Measurements from ENCODE around the gene HYAL2. TPM values are rescaled to one million over a fixed set of nuclear protein-coding genes. Genes with fewer than 3 reads are reported as not detected.

The HYAL2 gene
- total and polyA plus RNA-seq, 10 of the 15 experiments (the other 5 are each of a cell fraction or from before 2014, with no cell fraction given): 0.06 to 21.8 (median 12.7) TPM

- no peak for ATAC-seq
- WGBS (ENCODE audit: insufficient coverage, insufficient replicate concordance, low lambda C conversion rate, missing lambda C conversion rate): 31% methylated on average over 5 of the region's 5 CpGs
- intact Hi-C loops (cut with micrococcal nuclease; ENCODE audit: unreplicated experiment): loop anchor here (1.0 kb wide), 2 partner anchors 49 to 96 kb away; no protein-coding TSS in a partner anchor
- FAIRE-seq: no peak
- ChIA-PET SMC1A (ENCODE audit: uncharacterized antibody, unreplicated experiment) (interaction anchor here (1.0 kb wide), 1 partner anchor 24 kb away, joined by 3 read pairs; the partner anchor contains the start of genes HYAL3 and NAA80), CTCF (interaction anchor here (0.8 to 5.1 kb wide), 14 partner anchors 9 to 129 kb away, joined by 3 to 72 read pairs (median 6); partner anchors contain the start of genes HYAL1, HYAL3, IFRD2 and LSMEM2), POLR2A (no interaction called here), RAD21 (ENCODE audit: unreplicated experiment) (interaction anchor here (0.7 to 2.3 kb wide), 4 partner anchors 14 to 45 kb away, joined by 3 to 6 read pairs (median 4); partner anchors contain the start of genes IFRD2 and LSMEM2)
- TF ChIP-seq ZZZ3 (IDR thresholded peaks at IDR 0.05; ENCODE audit: control insufficient read depth, insufficient read length, low read depth) (no peak), RFX5 (IDR thresholded peaks at IDR 0.05; ENCODE audit: low read depth, low read length) (no peak), NFXL1 (IDR thresholded peaks at IDR 0.05; ENCODE audit: borderline replicate concordance) (no peak), HDAC6 (IDR thresholded peaks at IDR 0.05; ENCODE audit: unreplicated experiment) (no peak), TBL1XR1 (IDR thresholded peaks at IDR 0.05; ENCODE audit: low read depth, low read length) (no peak), GATAD2B (conservative IDR thresholded peaks at IDR 0.05; ENCODE audit: low read depth) (no peak), SMARCA5 (IDR thresholded peaks at IDR 0.05) (no peak), ATF2 (IDR thresholded peaks at IDR 0.05; ENCODE audit: low read length) (no peak), STAT1 (conservative IDR thresholded peaks at IDR 0.05) (no peak)
- TF ChIP-seq, protein P1, sequence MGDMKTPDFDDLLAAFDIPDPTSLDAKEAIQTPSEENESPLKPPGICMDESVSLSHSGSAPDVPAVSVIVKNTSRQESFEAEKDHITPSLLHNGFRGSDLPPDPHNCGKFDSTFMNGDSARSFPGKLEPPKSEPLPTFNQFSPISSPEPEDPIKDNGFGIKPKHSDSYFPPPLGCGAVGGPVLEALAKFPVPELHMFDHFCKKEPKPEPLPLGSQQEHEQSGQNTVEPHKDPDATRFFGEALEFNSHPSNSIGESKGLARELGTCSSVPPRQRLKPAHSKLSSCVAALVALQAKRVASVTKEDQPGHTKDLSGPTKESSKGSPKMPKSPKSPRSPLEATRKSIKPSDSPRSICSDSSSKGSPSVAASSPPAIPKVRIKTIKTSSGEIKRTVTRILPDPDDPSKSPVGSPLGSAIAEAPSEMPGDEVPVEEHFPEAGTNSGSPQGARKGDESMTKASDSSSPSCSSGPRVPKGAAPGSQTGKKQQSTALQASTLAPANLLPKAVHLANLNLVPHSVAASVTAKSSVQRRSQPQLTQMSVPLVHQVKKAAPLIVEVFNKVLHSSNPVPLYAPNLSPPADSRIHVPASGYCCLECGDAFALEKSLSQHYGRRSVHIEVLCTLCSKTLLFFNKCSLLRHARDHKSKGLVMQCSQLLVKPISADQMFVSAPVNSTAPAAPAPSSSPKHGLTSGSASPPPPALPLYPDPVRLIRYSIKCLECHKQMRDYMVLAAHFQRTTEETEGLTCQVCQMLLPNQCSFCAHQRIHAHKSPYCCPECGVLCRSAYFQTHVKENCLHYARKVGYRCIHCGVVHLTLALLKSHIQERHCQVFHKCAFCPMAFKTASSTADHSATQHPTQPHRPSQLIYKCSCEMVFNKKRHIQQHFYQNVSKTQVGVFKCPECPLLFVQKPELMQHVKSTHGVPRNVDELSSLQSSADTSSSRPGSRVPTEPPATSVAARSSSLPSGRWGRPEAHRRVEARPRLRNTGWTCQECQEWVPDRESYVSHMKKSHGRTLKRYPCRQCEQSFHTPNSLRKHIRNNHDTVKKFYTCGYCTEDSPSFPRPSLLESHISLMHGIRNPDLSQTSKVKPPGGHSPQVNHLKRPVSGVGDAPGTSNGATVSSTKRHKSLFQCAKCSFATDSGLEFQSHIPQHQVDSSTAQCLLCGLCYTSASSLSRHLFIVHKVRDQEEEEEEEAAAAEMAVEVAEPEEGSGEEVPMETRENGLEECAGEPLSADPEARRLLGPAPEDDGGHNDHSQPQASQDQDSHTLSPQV (IDR thresholded peaks at IDR 0.05): no peak
- TF ChIP-seq, protein P2, sequence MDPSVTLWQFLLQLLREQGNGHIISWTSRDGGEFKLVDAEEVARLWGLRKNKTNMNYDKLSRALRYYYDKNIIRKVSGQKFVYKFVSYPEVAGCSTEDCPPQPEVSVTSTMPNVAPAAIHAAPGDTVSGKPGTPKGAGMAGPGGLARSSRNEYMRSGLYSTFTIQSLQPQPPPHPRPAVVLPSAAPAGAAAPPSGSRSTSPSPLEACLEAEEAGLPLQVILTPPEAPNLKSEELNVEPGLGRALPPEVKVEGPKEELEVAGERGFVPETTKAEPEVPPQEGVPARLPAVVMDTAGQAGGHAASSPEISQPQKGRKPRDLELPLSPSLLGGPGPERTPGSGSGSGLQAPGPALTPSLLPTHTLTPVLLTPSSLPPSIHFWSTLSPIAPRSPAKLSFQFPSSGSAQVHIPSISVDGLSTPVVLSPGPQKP (IDR thresholded peaks at IDR 0.05; ENCODE audit: low read depth, low read length): no peak
- BruUV-seq (replicated peaks): no TSS peak
- no peak for DNase-seq (ENCODE audit: low read depth, low spot score)
- H3K9ac ChIP-seq (ENCODE audit: control insufficient read depth, insufficient read depth, low read length): no peak overlapping the region
- no peak overlapping the region for H3K27ac ChIP-seq (ENCODE audit: control insufficient read depth, insufficient read depth)
- H3K27me3 ChIP-seq (replicated peaks in 1 of 2; ENCODE audit: control insufficient read depth in 2 of 2, insufficient read depth in 2 of 2, low read length in 1 of 2): no peaks in the 10 kb centered on the region
- H3K4me1 ChIP-seq (ENCODE audit: control insufficient read depth, insufficient read depth, low read length): peaks cover 17% of the 10 kb centered on the region
- no peak overlapping the region for H3K4me3 ChIP-seq
- H3K9me3 ChIP-seq (replicated peaks; ENCODE audit: control insufficient read depth, insufficient read depth, low read length): no peaks in the 10 kb centered on the region
- peaks cover 19% of the 10 kb centered on the region for H3K79me2 ChIP-seq (ENCODE audit: control insufficient read depth, insufficient read depth, low read length)
- no peak overlapping the region for H2AFZ ChIP-seq (ENCODE audit: control insufficient read depth, low read depth, low read length)
- no peak overlapping the region for H3K4me2 ChIP-seq (ENCODE audit: control insufficient read depth, insufficient read depth)
- peaks cover 0 to 4% of the 10 kb centered on the region in 2 experiments; a peak in 1 of 4 replicates for H3K36me3 ChIP-seq (ENCODE audit: control insufficient read depth in 2 of 2, insufficient read depth in 2 of 2, low read length in 1 of 2)
- H4K20me1 ChIP-seq (ENCODE audit: control insufficient read depth, insufficient read depth): no peaks in the 10 kb centered on the region
- in situ Hi-C loops (cut with MboI): no loop called here
Measured at GRCh38 chr3:50323614-50324199, 1.2 kb upstream of the HYAL2 start.
